OCI-LY3 (cell line): ENCODE measurements around the gene TMEM266.

Experiments used
- CTCF ChIP-seq: fragments of 200-600, 300-600 bp; sonication (generic); IDR thresholded peaks from 2 replicates; pipeline ENCODE4 v1.5.1; 2014; ENCODE audit warnings: antibody characterized with exemption, low read length, low read depth
- EZH2phosphoT487 ChIP-seq: fragments of 200-600 bp; shearing (Covaris generic); IDR thresholded peaks from 2 replicates; pipeline ENCODE4 v1.6.1; 2018; ENCODE audit warnings: antibody characterized with exemption, mixed run types, low read depth

GRCh38 chr15:76116138-76116885 is 56.5 kb downstream of the TMEM266 start:
- no peak for TF ChIP-seq CTCF
- no peak for TF ChIP-seq EZH2phosphoT487
